HG03108 (cell line): ENCODE results near the gene ANXA5.
A peak's percentile ranks its signal among the peaks of the same experiment; 100 is the strongest.

Experiments
- ATAC-seq: cut with Tn5 transposase; IDR thresholded peaks from one replicate; pipeline ENCODE4 v1.9.1; 2021; ENCODE audit warnings: moderate library complexity; ENCODE audit not compliant: unreplicated experiment

ANXA5 gene

GRCh38 chr4:121712001-121712651 lies 15.3 kb upstream of the ANXA5 start:
- ATAC-seq = no peak

- ATAC-seq = peak; percentile 95
These were observed 14.7 kb upstream of the ANXA5 start for GRCh38 chr4:121711263-121712000.

- ATAC-seq = no peak
These were observed 13.1 kb upstream of the ANXA5 start for GRCh38 chr4:121709766-121710405.

- no peak for ATAC-seq
These were observed 10.6 kb upstream of the ANXA5 start for GRCh38 chr4:121707344-121707743.

- ATAC-seq = no peak
These were observed 9.8 kb upstream of the ANXA5 start for GRCh38 chr4:121706595-121707021.

- ATAC-seq = no peak
These were observed 8.7 kb upstream of the ANXA5 start for GRCh38 chr4:121705521-121705920.

GRCh38 chr4:121702136-121702535 lies 5.4 kb upstream of the ANXA5 start:
- no peak for ATAC-seq

GRCh38 chr4:121701263-121701662 lies 4.5 kb upstream of the ANXA5 start:
- ATAC-seq = no peak

- no peak for ATAC-seq
These were observed 1.5 kb upstream of the ANXA5 start for GRCh38 chr4:121698236-121698671.

- no peak for ATAC-seq
These were observed 784 bp upstream of the ANXA5 start for GRCh38 chr4:121697564-121697963.

GRCh38 chr4:121696170-121696580 lies 605 bp downstream of the ANXA5 start:
- ATAC-seq = peak; percentile 22

GRCh38 chr4:121693886-121694285 lies 2.9 kb downstream of the ANXA5 start:
- ATAC-seq = no peak

- ATAC-seq = no peak
These were observed 3.3 kb downstream of the ANXA5 start for GRCh38 chr4:121693450-121693849.

GRCh38 chr4:121692261-121692660 lies 4.5 kb downstream of the ANXA5 start:
- ATAC-seq = no peak

- no peak for ATAC-seq
These were observed 6.8 kb downstream of the ANXA5 start for GRCh38 chr4:121690001-121690400.

GRCh38 chr4:121688701-121689100 lies 8.1 kb downstream of the ANXA5 start:
- ATAC-seq = no peak

GRCh38 chr4:121688261-121688660 lies 8.5 kb downstream of the ANXA5 start:
- no peak for ATAC-seq

GRCh38 chr4:121686255-121686654 lies 10.5 kb downstream of the ANXA5 start:
- no peak for ATAC-seq

- ATAC-seq = no peak
These were observed 11.5 kb downstream of the ANXA5 start for GRCh38 chr4:121685257-121685656.

GRCh38 chr4:121684561-121684960 lies 12.2 kb downstream of the ANXA5 start:
- no peak for ATAC-seq

GRCh38 chr4:121684016-121684415 lies 12.8 kb downstream of the ANXA5 start:
- no peak for ATAC-seq

GRCh38 chr4:121680571-121680970 lies 16.2 kb downstream of the ANXA5 start:
- no peak for ATAC-seq
